NCI-H2107 (cell line): ENCODE results near the gene SHISAL2A.
"Not testable (repeated sequence)": the region's sequence is repeated elsewhere in the genome, so short reads cannot be mapped to it uniquely, and the experiment has no call there.

Experiments
- DNase-seq: peaks from one replicate; lab custom pipeline; 2025; lab: John Stamatoyannopoulos, UW

The SHISAL2A gene

GRCh38 chr1:52684545-52684944, 51.6 kb downstream of the SHISAL2A start:
- DNase-seq = no peak

- peak; percentile 64 for DNase-seq
Measured at GRCh38 chr1:52686261-52686751, 53.3 kb downstream of the SHISAL2A start.

GRCh38 chr1:52686830-52687229, 53.9 kb downstream of the SHISAL2A start:
- no peak for DNase-seq

- no peak for DNase-seq
Measured at GRCh38 chr1:52691821-52692220, 58.9 kb downstream of the SHISAL2A start.

- DNase-seq = no peak
Measured at GRCh38 chr1:52692697-52693096, 59.7 kb downstream of the SHISAL2A start.

GRCh38 chr1:52693351-52693750, 60.4 kb downstream of the SHISAL2A start:
- DNase-seq = not testable (repeated sequence)

- DNase-seq = no peak
Measured at GRCh38 chr1:52693843-52694242, 60.9 kb downstream of the SHISAL2A start.

- no peak for DNase-seq
Measured at GRCh38 chr1:52695627-52696026, 62.7 kb downstream of the SHISAL2A start.

GRCh38 chr1:52697795-52698674, 65.1 kb downstream of the SHISAL2A start, which contains the start of gene COA7:
COA7 (minus strand) TSS chr1:52698347; CDS start chr1:52698326, 21 bp downstream.
- peak; percentile 62 for DNase-seq

GRCh38 chr1:52702886-52703787, 70.2 kb downstream of the SHISAL2A start:
- DNase-seq = no peak

- no peak for DNase-seq
Measured at GRCh38 chr1:52706136-52706670, 73.2 kb downstream of the SHISAL2A start.
